OCI-LY7 (cell line): Measurements from ENCODE around the gene SYT15.

Experiments used
- CTCF ChIP-seq: fragments of 200-600 bp; sonication (generic); conservative IDR thresholded peaks from 2 replicates; pipeline ENCODE4 v1.5.1; 2014; ENCODE audit warnings: mild to moderate bottlenecking, antibody characterized with exemption, low read length, moderate library complexity, mixed read lengths
- EZH2phosphoT487 ChIP-seq: fragments of 200-600 bp; sonication (generic); IDR thresholded peaks from 2 replicates; pipeline ENCODE4 v1.6.1; 2018; ENCODE audit warnings: low read depth, borderline replicate concordance, mild to moderate bottlenecking, mixed run types, antibody characterized with exemption, low read length, moderate library complexity, mixed read lengths

GRCh38 chr10:46557319-46558121, 21.4 kb upstream of the SYT15 start:
- TF ChIP-seq CTCF = no peak
- TF ChIP-seq EZH2phosphoT487 = no peak
